Liver (tissue), 9 donors: Measurements from ENCODE around the gene P4HB. TPM values are rescaled to one million over a fixed set of nuclear protein-coding genes. Genes with fewer than 3 reads are reported as not detected.

Experiments used
- DNase-seq: peaks from one replicate; pipeline ENCODE4 v3.0.0-alpha.2; 2017; ENCODE audit warnings: low spot score
- H3K27ac ChIP-seq, 2 donors: one replicate each; pipeline ENCODE4 v1.7.0; 2013; ENCODE audit warnings: inconsistent platforms in 2 of 2, low read length in 2 of 2, control low read depth in 1 of 2, low read depth in 1 of 2, mild to moderate bottlenecking in 1 of 2
- H3K27me3 ChIP-seq, 4 donors: one replicate each; pipeline versions ENCODE4 v1.6.1 to v1.7.0; 2013; ENCODE audit warnings: low read length in 3 of 4, inconsistent platforms in 1 of 4, mild to moderate bottlenecking in 1 of 4, moderate library complexity in 1 of 4; ENCODE audit not compliant: control insufficient read depth in 4 of 4, insufficient read depth in 4 of 4
- H3K36me3 ChIP-seq, 4 donors: one replicate each; pipeline versions ENCODE4 v1.6.1 to v1.7.0; 2013; ENCODE audit warnings: low read length in 3 of 4, mild to moderate bottlenecking in 3 of 4, low read depth in 1 of 4, moderate library complexity in 1 of 4; ENCODE audit not compliant: control insufficient read depth in 4 of 4, insufficient read depth in 3 of 4
- H3K4me1 ChIP-seq, 4 donors: one replicate each; pipeline versions ENCODE4 v1.6.1 to v1.7.0; 2013; ENCODE audit warnings: low read length in 3 of 4, mild to moderate bottlenecking in 3 of 4, moderate library complexity in 1 of 4; ENCODE audit not compliant: control insufficient read depth in 4 of 4, insufficient read depth in 4 of 4
- H3K4me3 ChIP-seq, 3 donors: one replicate each; pipeline versions ENCODE4 v1.6.1 to v1.7.0; 2013; ENCODE audit warnings: low read length in 3 of 3, control low read depth in 1 of 3, low read depth in 1 of 3, mild to moderate bottlenecking in 1 of 3
- H3K9ac ChIP-seq, 2 donors: one replicate each; pipeline ENCODE4 v1.7.0; 2013; ENCODE audit warnings: low read length in 2 of 2, mild to moderate bottlenecking in 2 of 2, moderate library complexity in 2 of 2, control low read depth in 1 of 2, low read depth in 1 of 2
- H3K9me3 ChIP-seq, 4 donors: one replicate each; pipeline versions ENCODE4 v1.6.1 to v1.7.0; 2013; ENCODE audit warnings: low read length in 3 of 4; ENCODE audit not compliant: control insufficient read depth in 4 of 4
- CTCF ChIP-seq: fragments of 150-350 bp; IDR thresholded peaks from 2 replicates; pipeline ENCODE4 v1.5.1; 2017; ENCODE audit warnings: improper control_type of control experiment, low read depth, low read length; ENCODE audit not compliant: missing input control
- EGR1 ChIP-seq, 2 donors: IDR thresholded peaks; 2 replicates each; pipeline ENCODE4 v1.6.1; 2016 to 2018; ENCODE audit warnings: antibody characterized with exemption in 2 of 2, low read depth in 2 of 2
- FOXA1 ChIP-seq: IDR thresholded peaks from 2 replicates; pipeline ENCODE4 v1.6.1; 2016; ENCODE audit warnings: antibody characterized with exemption
- FOXA2 ChIP-seq: IDR thresholded peaks from 2 replicates; pipeline ENCODE4 v1.6.1; 2016; ENCODE audit warnings: antibody characterized with exemption
- GABPA ChIP-seq, 2 donors: IDR thresholded peaks in 1 of 2; conservative IDR thresholded peaks in 1 of 2; 2 replicates each; pipeline ENCODE4 v1.6.1; 2016; ENCODE audit warnings: antibody characterized with exemption in 2 of 2, mild to moderate bottlenecking in 1 of 2, moderate library complexity in 1 of 2
- HNF4G ChIP-seq: IDR thresholded peaks from 2 replicates; pipeline ENCODE4 v1.6.1; 2016; ENCODE audit warnings: antibody characterized with exemption
- JUND ChIP-seq, 2 donors: IDR thresholded peaks; 2 replicates each; pipeline ENCODE4 v1.6.1; 2016; ENCODE audit warnings: antibody characterized with exemption in 2 of 2
- MAX ChIP-seq: IDR thresholded peaks from 2 replicates; pipeline ENCODE4 v1.6.1; 2016; ENCODE audit warnings: antibody characterized with exemption
- NR2F2 ChIP-seq: IDR thresholded peaks from 2 replicates; pipeline ENCODE4 v1.6.1; 2016; ENCODE audit warnings: antibody characterized with exemption
- RAD21 ChIP-seq, 2 donors: IDR thresholded peaks; 2 replicates each; pipeline ENCODE4 v1.6.1; 2016; ENCODE audit warnings: antibody characterized with exemption in 2 of 2, mild to moderate bottlenecking in 2 of 2
- REST ChIP-seq: IDR thresholded peaks from 2 replicates; pipeline ENCODE4 v1.6.1; 2016; ENCODE audit warnings: antibody characterized with exemption, mild to moderate bottlenecking
- RXRA ChIP-seq, 2 donors: IDR thresholded peaks; 2 replicates each; pipeline ENCODE4 v1.6.1; 2017 to 2018; ENCODE audit warnings: antibody characterized with exemption in 2 of 2, mild to moderate bottlenecking in 1 of 2
- SP1 ChIP-seq: IDR thresholded peaks from 2 replicates; pipeline ENCODE4 v1.6.1; 2018; ENCODE audit warnings: antibody characterized with exemption, mild to moderate bottlenecking
- TAF1 ChIP-seq: conservative IDR thresholded peaks from 2 replicates; pipeline ENCODE4 v1.6.1; 2016; ENCODE audit warnings: antibody characterized with exemption, mild to moderate bottlenecking
- YY1 ChIP-seq: IDR thresholded peaks from 2 replicates; pipeline ENCODE4 v1.6.1; 2016; ENCODE audit warnings: antibody characterized with exemption, mild to moderate bottlenecking
- ZBTB33 ChIP-seq: IDR thresholded peaks from 2 replicates; pipeline ENCODE4 v1.6.1; 2016; ENCODE audit warnings: antibody characterized with exemption
- WGBS: extraction: QIAGEN DNeasy Blood & Tissue Kit; methylation state at CpG from one replicate; pipeline ENCODE4 v1.1.7; 2013; 5-methylcytosine and 5-hydroxymethylcytosine counted together
- polyA plus RNA-seq, 2 donors: library from polyadenylated mRNA; stranded (reverse) in 1 of 2; unstranded in 1 of 2; fragments of 200-250 nt in 1 of 2; fragments of >200 nt in 1 of 2; fragmentation: Nextera tagmentation in 1 of 2; extraction: Ambion mirVana in 1 of 2; gene quantifications; one replicate each; pipeline versions ENCODE4 v1.2.1 to v1.2.3, GENCODE V29; 2013 to 2015
- total RNA-seq, 2 donors: library from RNA; depleted of rRNA; stranded (reverse); fragments of >200 nt; gene quantifications; one replicate each; pipeline ENCODE4 v1.2.3, GENCODE V29; 2014
- donor health status: healthy.
- donor health status: healthy.
- donor health status: healthy.
- donor health status: healthy.
- donor health status: healthy.

Gene P4HB
- total and polyA plus RNA-seq, 4 donors = 1,000 to 3,361 (median 1,576) TPM

- WGBS = 87% methylated on average over 8 of the region's 8 CpGs
- H3K36me3 ChIP-seq = peaks cover 0 to 6% (median 2%) of the 10 kb centered on the region in 4 donors
- H3K4me1 ChIP-seq = peaks cover 20 to 78% (median 58%) of the 10 kb centered on the region in 4 donors
- H3K27me3 ChIP-seq = no peaks in the 10 kb centered on the region
- H3K27ac ChIP-seq = peak overlapping the region; percentile 92 to 95
- DNase-seq = no peak
- H3K4me3 ChIP-seq = no peak overlapping the region
- H3K9me3 ChIP-seq = no peaks in the 10 kb centered on the region
- peak overlapping the region; percentile 8 to 83 for H3K9ac ChIP-seq
- TF ChIP-seq NR2F2 (no peak), MAX (no peak), FOXA1 (no peak), CTCF (no peak), YY1 (no peak), EGR1 (IDR thresholded peaks at IDR 0.05; ENCODE audit: low read depth in 2 of 2) (no peak), RAD21 (IDR thresholded peaks at IDR 0.05) (no peak), GABPA (IDR thresholded peaks at IDR 0.05 in 1 of 2, conservative IDR thresholded peaks at IDR 0.05 in 1 of 2) (no peak), SP1 (no peak), RXRA (IDR thresholded peaks at IDR 0.05) (no peak), TAF1 (no peak), HNF4G (no peak), REST (no peak), FOXA2 (no peak), ZBTB33 (no peak), JUND (IDR thresholded peaks at IDR 0.05) (no peak)
Observed at GRCh38 chr17:81865358-81865732, 5.0 kb upstream of the P4HB start.
